NCI-H146 treated with DMSO at 0.1 percent for 48 hours (cell line): Measurements from ENCODE around the gene DCDC1.

Experiments
- DNase-seq: peaks from one replicate; lab custom pipeline; 2025; ENCODE audit not compliant: unreplicated experiment; lab: John Stamatoyannopoulos, UW

Gene DCDC1

GRCh38 chr11:30859669-30860068 lies 509.9 kb downstream of the DCDC1 start:
- no peak for DNase-seq

- DNase-seq, result no peak
Measured at GRCh38 chr11:30855383-30856006, 514.0 kb downstream of the DCDC1 start.

- no peak for DNase-seq
Measured at GRCh38 chr11:30853439-30853838, 516.1 kb downstream of the DCDC1 start.

GRCh38 chr11:30852645-30853044 lies 516.9 kb downstream of the DCDC1 start:
- DNase-seq, result no peak

- DNase-seq, result no peak
Measured at GRCh38 chr11:30852091-30852490, 517.4 kb downstream of the DCDC1 start.

GRCh38 chr11:30837252-30837651 lies 532.3 kb downstream of the DCDC1 start:
- DNase-seq, result no peak

GRCh38 chr11:30832831-30833230 lies 536.7 kb downstream of the DCDC1 start:
- DNase-seq, result no peak

GRCh38 chr11:30830681-30831080 lies 538.9 kb downstream of the DCDC1 start:
- no peak for DNase-seq

- no peak for DNase-seq
Measured at GRCh38 chr11:30826911-30827310, 542.6 kb downstream of the DCDC1 start.

- DNase-seq, result no peak
Measured at GRCh38 chr11:30825723-30826122, 543.8 kb downstream of the DCDC1 start.

- no peak for DNase-seq
Measured at GRCh38 chr11:30823119-30823518, 546.4 kb downstream of the DCDC1 start.

- no peak for DNase-seq
Measured at GRCh38 chr11:30821438-30821965, 548.0 kb downstream of the DCDC1 start.

- no peak for DNase-seq
Measured at GRCh38 chr11:30818721-30819120, 550.8 kb downstream of the DCDC1 start.

GRCh38 chr11:30816959-30817880 lies 552.3 kb downstream of the DCDC1 start:
- no peak for DNase-seq

- no peak for DNase-seq
Measured at GRCh38 chr11:30815619-30816018, 553.9 kb downstream of the DCDC1 start.

GRCh38 chr11:30814737-30815136 lies 554.8 kb downstream of the DCDC1 start:
- DNase-seq, result no peak
